H9 (cell line): ENCODE data around the gene SIN3B. TPM values are rescaled to one million over a fixed set of nuclear protein-coding genes. Genes with fewer than 3 reads are reported as not detected.

ENCODE experiments used
- DNase-seq: peaks from one replicate; pipeline ENCODE4 v3.0.0-alpha.2; 2017
- H2AFZ ChIP-seq: one replicate; pipeline ENCODE4 v1.6.1; 2013; ENCODE audit warnings: mild to moderate bottlenecking, low read length, control low read depth, moderate library complexity
- H2AK5ac ChIP-seq: 2 replicates; pipeline ENCODE4 v1.6.1; 2013; ENCODE audit warnings: low read length, control low read depth, mixed read lengths; ENCODE audit not compliant: insufficient read length
- H2BK120ac ChIP-seq: one replicate; pipeline ENCODE4 v1.6.1; 2013; ENCODE audit warnings: low read depth, mild to moderate bottlenecking, low read length, control low read depth, inconsistent platforms; ENCODE audit not compliant: poor library complexity, severe bottlenecking
- H2BK12ac ChIP-seq: 2 replicates; pipeline ENCODE4 v1.6.1; 2013; ENCODE audit warnings: low read length, control low read depth, mixed read lengths, low read depth; ENCODE audit not compliant: insufficient read length
- H2BK15ac ChIP-seq: 2 replicates; pipeline ENCODE4 v1.6.1; 2013; ENCODE audit warnings: low read depth, low read length, control low read depth
- H2BK20ac ChIP-seq: one replicate; pipeline ENCODE4 v1.6.1; 2013; ENCODE audit warnings: low read depth, mild to moderate bottlenecking, low read length, control low read depth, inconsistent platforms; ENCODE audit not compliant: poor library complexity, severe bottlenecking
- H2BK5ac ChIP-seq: 2 replicates; pipeline ENCODE4 v1.6.1; 2013; ENCODE audit warnings: low read length, control low read depth, mixed read lengths; ENCODE audit not compliant: insufficient read length
- H3K14ac ChIP-seq: 2 replicates; pipeline ENCODE4 v1.6.1; 2013; ENCODE audit warnings: low read length, control low read depth; ENCODE audit not compliant: insufficient read depth
- H3K18ac ChIP-seq: 2 replicates; pipeline ENCODE4 v1.6.1; 2013; ENCODE audit warnings: low read depth, mild to moderate bottlenecking, mixed read lengths, low read length, control low read depth; ENCODE audit not compliant: insufficient read length
- H3K23ac ChIP-seq: 2 replicates; pipeline ENCODE4 v1.6.1; 2013; ENCODE audit warnings: low read length, control low read depth, mixed read lengths, low read depth; ENCODE audit not compliant: insufficient read length
- H3K23me2 ChIP-seq: 2 replicates; pipeline ENCODE4 v1.6.1; 2013; ENCODE audit warnings: low read depth, mild to moderate bottlenecking, mixed read lengths, low read length, control low read depth; ENCODE audit not compliant: insufficient read length, poor library complexity, severe bottlenecking
- H3K27ac ChIP-seq: 2 replicates; pipeline ENCODE4 v1.5.1; 2013; ENCODE audit warnings: low read length, control low read depth, mixed read lengths, low read depth; ENCODE audit not compliant: insufficient read length
- H3K27me3 ChIP-seq: 2 replicates; pipeline ENCODE4 v1.6.1; 2013; ENCODE audit warnings: low read length, control low read depth, inconsistent platforms; ENCODE audit not compliant: insufficient read depth
- H3K4ac ChIP-seq: 2 replicates; pipeline ENCODE4 v1.6.1; 2013; ENCODE audit warnings: low read depth, mild to moderate bottlenecking, control low read depth, inconsistent platforms, low read length, moderate library complexity
- H3K4me1 ChIP-seq: 2 replicates; pipeline ENCODE4 v1.6.1; 2013; ENCODE audit warnings: low read length, control low read depth, inconsistent platforms; ENCODE audit not compliant: insufficient read depth
- H3K4me2 ChIP-seq: 2 replicates; pipeline ENCODE4 v1.6.1; 2013; ENCODE audit warnings: low read length, control low read depth, mixed read lengths; ENCODE audit not compliant: insufficient read length, insufficient read depth
- H3K56ac ChIP-seq: 2 replicates; pipeline ENCODE4 v1.6.1; 2013; ENCODE audit warnings: low read depth, mild to moderate bottlenecking, mixed read lengths, low read length, control low read depth; ENCODE audit not compliant: insufficient read length
- H3K79me1 ChIP-seq: 2 replicates; pipeline ENCODE4 v1.6.1; 2013; ENCODE audit warnings: low read depth, mild to moderate bottlenecking, moderate library complexity, low read length, control low read depth, inconsistent platforms; ENCODE audit not compliant: insufficient read depth, poor library complexity, severe bottlenecking
- H3K79me2 ChIP-seq: 2 replicates; pipeline ENCODE4 v1.6.1; 2013; ENCODE audit warnings: low read length, control low read depth, inconsistent platforms; ENCODE audit not compliant: insufficient read depth
- H3K9ac ChIP-seq: 2 replicates; pipeline ENCODE4 v1.6.1; 2013; ENCODE audit warnings: low read length, control low read depth, mixed read lengths; ENCODE audit not compliant: insufficient read length; ENCODE audit errors: extremely low read depth
- H3K9me3 ChIP-seq: one replicate; pipeline ENCODE4 v1.6.1; 2013; ENCODE audit warnings: low read depth, low read length, inconsistent platforms; ENCODE audit not compliant: control insufficient read depth
- H3T11ph ChIP-seq: one replicate; pipeline ENCODE4 v1.6.1; 2013; ENCODE audit warnings: mild to moderate bottlenecking, low read length, control low read depth, inconsistent platforms
- H4K20me1 ChIP-seq: one replicate; pipeline ENCODE4 v1.6.1; 2013; ENCODE audit not compliant: control insufficient read depth, insufficient read length, insufficient read depth
- H4K5ac ChIP-seq: 2 replicates; pipeline ENCODE4 v1.6.1; 2013; ENCODE audit warnings: low read depth, mild to moderate bottlenecking, mixed read lengths, low read length, control low read depth; ENCODE audit not compliant: insufficient read length
- H4K8ac ChIP-seq: replicated peaks from 2 replicates; pipeline ENCODE4 v1.6.1; 2013; ENCODE audit warnings: low read length, control low read depth, mixed read lengths, low read depth; ENCODE audit not compliant: insufficient read length
- H4K91ac ChIP-seq: 2 replicates; pipeline ENCODE4 v1.6.1; 2013; ENCODE audit warnings: low read depth, mild to moderate bottlenecking, moderate library complexity, mixed read lengths, low read length, control low read depth; ENCODE audit not compliant: insufficient read length
- H3K27ac Mint-ChIP-seq, 3 experiments: 2 replicates in 2 of 3; 3 replicates in 1 of 3; pipeline ENCODE4 v1.8.0; 2020 to 2021; ENCODE audit warnings: mixed read lengths in 3 of 3, mild to moderate bottlenecking in 1 of 3, moderate library complexity in 1 of 3
- H3K27me3 Mint-ChIP-seq: 2 replicates; pipeline ENCODE4 v1.8.0; 2021; ENCODE audit warnings: low read depth, mild to moderate bottlenecking, moderate library complexity, mixed read lengths
- H3K36me3 Mint-ChIP-seq, 3 experiments: 2 replicates in 2 of 3; 3 replicates in 1 of 3; pipeline ENCODE4 v1.8.0; 2020 to 2021; ENCODE audit warnings: low read depth in 3 of 3, mixed read lengths in 3 of 3; ENCODE audit not compliant: insufficient read depth in 1 of 3
- H3K4me1 Mint-ChIP-seq, 2 experiments: 2 replicates each; pipeline ENCODE4 v1.8.0; 2020; ENCODE audit warnings: mixed read lengths in 2 of 2
- H3K4me3 Mint-ChIP-seq, 2 experiments: 2 replicates in 1 of 2; 3 replicates in 1 of 2; pipeline ENCODE4 v1.8.0; 2020 to 2021; ENCODE audit warnings: mild to moderate bottlenecking in 2 of 2, mixed read lengths in 2 of 2, moderate library complexity in 1 of 2
- H3K9me3 Mint-ChIP-seq, 2 experiments: 2 replicates in 1 of 2; 3 replicates in 1 of 2; pipeline ENCODE4 v1.8.0; 2020; ENCODE audit warnings: mild to moderate bottlenecking in 2 of 2, mixed read lengths in 2 of 2, moderate library complexity in 1 of 2
- WGBS: extraction: QIAGEN DNeasy Blood & Tissue Kit; methylation state at CpG from one replicate; pipeline ENCODE4 v1.1.7; 2013; ENCODE audit warnings: missing lambda C conversion rate, low lambda C conversion rate, mixed read lengths; ENCODE audit not compliant: insufficient read length; ENCODE audit errors: extremely low coverage; 5-methylcytosine and 5-hydroxymethylcytosine counted together
- total RNA-seq: library from RNA; stranded (reverse); gene quantifications from 2 replicates; pipeline ENCODE4 v1.2.1, GENCODE V29; 2021
- TF ChIP-seq, protein P1 (sequence below): fragments of 200-600 bp; sonication (generic); conservative IDR thresholded peaks from 3 replicates; pipeline ENCODE4 v1.8.0; 2021; ENCODE audit warnings: antibody characterized with exemption, mild to moderate bottlenecking

The SIN3B gene
- total RNA-seq, 1 experiment from 2014 or later = 72.7 TPM

DNA sequence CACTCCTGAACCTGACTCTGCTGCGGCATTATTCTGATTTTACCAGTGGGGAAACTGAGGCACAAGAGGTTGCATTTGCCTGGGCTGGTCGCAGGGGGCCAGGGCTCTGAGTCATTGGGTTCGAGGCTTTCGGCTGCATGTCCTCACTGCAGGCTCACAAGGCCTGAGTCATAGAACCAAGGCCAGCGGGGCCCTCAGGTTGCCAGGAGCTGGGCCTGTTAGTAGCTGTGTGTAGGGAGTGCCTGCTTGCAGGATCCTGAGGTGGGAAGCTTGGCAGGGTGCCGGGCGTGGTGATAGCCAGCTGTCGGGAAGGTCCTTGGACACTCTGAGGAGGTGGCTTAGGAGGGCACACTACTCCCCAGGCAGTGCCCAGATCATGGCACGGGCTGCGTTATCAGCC, 38.0 kb downstream of the SIN3B start:
- Histone ChIP-seq H3K56ac (no peak overlapping the region), H3K4ac (no peak overlapping the region), H2BK15ac (no peak overlapping the region), H4K5ac (no peak overlapping the region), H4K91ac (no peak overlapping the region), H2AFZ (no peak overlapping the region), H2AK5ac (no peak overlapping the region), H3K79me2 (no peaks in the 10 kb centered on the region), H4K8ac (no peak overlapping the region), H3K23me2 (no peaks in the 10 kb centered on the region), H3K9ac (no peak overlapping the region), H2BK12ac (no peak overlapping the region), H2BK5ac (no peak overlapping the region), H3K4me2 (no peak overlapping the region), H2BK120ac (no peak overlapping the region), H2BK20ac (no peak overlapping the region), H3K79me1 (no peaks in the 10 kb centered on the region), H3K27ac (no peak overlapping the region), H3K4me1 (no peaks in the 10 kb centered on the region), H3T11ph (no peak overlapping the region), H3K23ac (no peak overlapping the region), H3K18ac (no peak overlapping the region), H3K9me3 (no peaks in the 10 kb centered on the region), H3K14ac (no peak overlapping the region), H4K20me1 (no peaks in the 10 kb centered on the region), H3K27me3 (no peaks in the 10 kb centered on the region)
- no CpG with 5 or more reads among the region's 10 CpGs for WGBS
- TF ChIP-seq, protein P1, sequence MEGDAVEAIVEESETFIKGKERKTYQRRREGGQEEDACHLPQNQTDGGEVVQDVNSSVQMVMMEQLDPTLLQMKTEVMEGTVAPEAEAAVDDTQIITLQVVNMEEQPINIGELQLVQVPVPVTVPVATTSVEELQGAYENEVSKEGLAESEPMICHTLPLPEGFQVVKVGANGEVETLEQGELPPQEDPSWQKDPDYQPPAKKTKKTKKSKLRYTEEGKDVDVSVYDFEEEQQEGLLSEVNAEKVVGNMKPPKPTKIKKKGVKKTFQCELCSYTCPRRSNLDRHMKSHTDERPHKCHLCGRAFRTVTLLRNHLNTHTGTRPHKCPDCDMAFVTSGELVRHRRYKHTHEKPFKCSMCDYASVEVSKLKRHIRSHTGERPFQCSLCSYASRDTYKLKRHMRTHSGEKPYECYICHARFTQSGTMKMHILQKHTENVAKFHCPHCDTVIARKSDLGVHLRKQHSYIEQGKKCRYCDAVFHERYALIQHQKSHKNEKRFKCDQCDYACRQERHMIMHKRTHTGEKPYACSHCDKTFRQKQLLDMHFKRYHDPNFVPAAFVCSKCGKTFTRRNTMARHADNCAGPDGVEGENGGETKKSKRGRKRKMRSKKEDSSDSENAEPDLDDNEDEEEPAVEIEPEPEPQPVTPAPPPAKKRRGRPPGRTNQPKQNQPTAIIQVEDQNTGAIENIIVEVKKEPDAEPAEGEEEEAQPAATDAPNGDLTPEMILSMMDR = no peak
- Mint-ChIP-seq H3K9me3 (no peaks in the 10 kb centered on the region), H3K4me1 (no peaks in the 10 kb centered on the region), H3K27ac (no peak overlapping the region), H3K4me3 (no peak overlapping the region), H3K36me3 (peaks cover 35 to 79% (median 72%) of the 10 kb centered on the region in 3 experiments; a peak in 6 of 7 replicates), H3K27me3 (no peaks in the 10 kb centered on the region)
- no peak for DNase-seq
